ENCODE measurements around the gene DESI2.
"Not testable (repeated sequence)": the region's sequence is repeated elsewhere in the genome, so short reads cannot be mapped to it uniquely, and the experiment has no call there.

The DESI2 gene

GRCh38 chr1:244654108-244655038 is 1.4 kb downstream of the DESI2 start:
- DNase-seq (ENCODE audit: low spot score): no peak

GRCh38 chr1:244655186-244655585 is 2.3 kb downstream of the DESI2 start:
- DNase-seq (ENCODE audit: low spot score): no peak

GRCh38 chr1:244657421-244657820 is 4.5 kb downstream of the DESI2 start:
- DNase-seq (ENCODE audit: low spot score): no peak

GRCh38 chr1:244659694-244660093 is 6.8 kb downstream of the DESI2 start:
- DNase-seq (ENCODE audit: low spot score): no peak

GRCh38 chr1:244660595-244660994 is 7.7 kb downstream of the DESI2 start:
- no peak for DNase-seq (ENCODE audit: low spot score)

- not testable (repeated sequence) for DNase-seq (ENCODE audit: low spot score)
These were observed 8.8 kb downstream of the DESI2 start for GRCh38 chr1:244661569-244662312.

- no peak for DNase-seq (ENCODE audit: low spot score)
These were observed 9.7 kb downstream of the DESI2 start for GRCh38 chr1:244662599-244662998.

- DNase-seq (ENCODE audit: low spot score): no peak
These were observed 11.4 kb downstream of the DESI2 start for GRCh38 chr1:244664353-244664752.

- no peak for DNase-seq (ENCODE audit: low spot score)
These were observed 12.9 kb downstream of the DESI2 start for GRCh38 chr1:244665771-244666217.

- DNase-seq (ENCODE audit: low spot score): not testable (repeated sequence)
These were observed 13.9 kb downstream of the DESI2 start for GRCh38 chr1:244666672-244667418.

GRCh38 chr1:244667797-244668196 is 14.9 kb downstream of the DESI2 start:
- no peak for DNase-seq (ENCODE audit: low spot score)

- DNase-seq (ENCODE audit: low spot score): no peak
These were observed 20.2 kb downstream of the DESI2 start for GRCh38 chr1:244672946-244673682.

- DNase-seq (ENCODE audit: low spot score): no peak
These were observed 21.5 kb downstream of the DESI2 start for GRCh38 chr1:244674446-244674845.

- no peak for DNase-seq (ENCODE audit: low spot score)
These were observed 22.2 kb downstream of the DESI2 start for GRCh38 chr1:244675167-244675566.

GRCh38 chr1:244678697-244679096 is 25.8 kb downstream of the DESI2 start:
- DNase-seq (ENCODE audit: low spot score): no peak

- DNase-seq (ENCODE audit: low spot score): no peak
These were observed 27.7 kb downstream of the DESI2 start for GRCh38 chr1:244680667-244681066.

- DNase-seq (ENCODE audit: low spot score): not testable (repeated sequence)
These were observed 29.2 kb downstream of the DESI2 start for GRCh38 chr1:244682087-244682486.

GRCh38 chr1:244695937-244696336 is 43.0 kb downstream of the DESI2 start:
- no peak for DNase-seq (ENCODE audit: low spot score)

GRCh38 chr1:244699741-244700140 is 46.8 kb downstream of the DESI2 start:
- no peak for DNase-seq (ENCODE audit: low spot score)

- no peak for DNase-seq (ENCODE audit: low spot score)
These were observed 47.9 kb downstream of the DESI2 start for GRCh38 chr1:244700808-244701207.

- no peak for DNase-seq (ENCODE audit: low spot score)
These were observed 49.7 kb downstream of the DESI2 start for GRCh38 chr1:244702620-244703019.

- DNase-seq (ENCODE audit: low spot score): no peak
These were observed 51.2 kb downstream of the DESI2 start for GRCh38 chr1:244704107-244704506.
